Measurements from ENCODE around the gene POU2F1.
A peak's percentile ranks its signal among the peaks of the same experiment; 100 is the strongest.

The POU2F1 gene

DNA sequence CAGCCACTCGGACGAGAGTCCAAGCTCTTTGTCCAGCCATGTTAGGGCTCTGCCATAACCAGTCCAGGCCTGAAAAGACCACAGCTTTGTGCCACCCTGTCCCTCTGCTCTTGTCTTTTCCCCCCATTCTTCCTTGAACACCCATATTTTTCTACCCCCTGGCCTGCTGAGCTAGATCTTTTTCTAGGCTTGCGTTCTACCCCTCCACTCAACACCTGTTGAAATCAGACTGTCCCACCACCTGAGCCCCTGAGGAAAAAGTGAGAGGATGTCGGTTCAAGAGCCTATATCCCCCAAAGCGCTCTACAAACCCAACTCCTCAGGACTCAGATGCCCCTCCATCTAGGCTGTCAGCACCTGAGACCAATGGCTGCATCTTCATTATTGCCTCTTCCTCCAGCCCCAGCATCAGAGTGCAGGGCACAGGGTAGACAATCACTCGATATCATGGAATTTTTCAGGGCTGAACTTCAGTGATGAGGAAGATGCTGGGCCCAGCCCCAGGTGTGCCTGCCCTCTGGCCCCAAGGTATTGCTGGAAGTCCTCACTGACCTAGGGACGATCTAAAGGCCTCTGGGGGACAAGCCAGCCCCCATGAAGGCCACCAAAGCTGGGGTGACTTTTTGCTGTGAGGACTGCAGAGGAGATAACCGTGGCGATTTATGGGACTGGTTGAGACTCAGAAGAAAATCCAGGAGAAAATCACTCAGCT lies 222.3 kb downstream of the POU2F1 start:
- no peak for DNase-seq

DNA sequence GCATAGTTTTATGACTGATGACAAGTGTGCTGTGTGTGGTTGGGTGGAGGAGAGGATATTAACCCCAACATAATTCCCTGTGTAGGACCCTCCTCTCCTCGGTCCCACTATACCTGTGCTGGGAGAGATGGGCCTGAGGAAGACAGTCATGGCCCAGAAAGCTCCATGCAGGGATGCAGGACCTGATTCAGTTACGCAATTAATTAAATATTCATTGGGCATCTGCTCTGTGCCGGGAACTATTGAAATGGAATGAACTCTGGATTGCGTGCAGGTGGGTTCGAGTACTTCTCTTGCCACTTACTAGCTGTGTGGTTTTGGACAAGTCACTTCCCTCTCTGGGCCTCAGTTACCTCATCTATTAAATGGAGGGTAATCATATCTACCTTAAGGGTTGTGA lies 223.1 kb downstream of the POU2F1 start:
- no peak for DNase-seq

DNA sequence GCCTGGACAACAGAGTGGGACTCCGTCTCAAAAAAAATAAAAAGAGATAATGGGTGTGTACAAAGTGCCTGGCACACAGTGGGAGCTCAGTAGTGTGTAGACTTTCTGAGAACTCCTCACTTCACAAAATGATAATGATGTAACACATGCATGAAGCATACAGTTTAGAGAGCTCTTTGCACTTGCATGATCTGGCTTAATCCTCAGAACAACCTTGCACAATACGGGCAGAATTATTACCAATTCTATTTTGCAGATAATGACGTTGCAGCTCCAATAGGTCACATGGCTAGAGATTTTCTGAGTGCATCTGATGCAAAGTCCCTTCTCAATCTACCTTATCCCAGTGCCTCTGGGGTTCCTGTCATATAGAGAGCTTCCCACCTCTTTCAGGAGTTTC lies 226.3 kb downstream of the POU2F1 start:
- peak; percentile 7 to 60 (median 23) for DNase-seq

DNA sequence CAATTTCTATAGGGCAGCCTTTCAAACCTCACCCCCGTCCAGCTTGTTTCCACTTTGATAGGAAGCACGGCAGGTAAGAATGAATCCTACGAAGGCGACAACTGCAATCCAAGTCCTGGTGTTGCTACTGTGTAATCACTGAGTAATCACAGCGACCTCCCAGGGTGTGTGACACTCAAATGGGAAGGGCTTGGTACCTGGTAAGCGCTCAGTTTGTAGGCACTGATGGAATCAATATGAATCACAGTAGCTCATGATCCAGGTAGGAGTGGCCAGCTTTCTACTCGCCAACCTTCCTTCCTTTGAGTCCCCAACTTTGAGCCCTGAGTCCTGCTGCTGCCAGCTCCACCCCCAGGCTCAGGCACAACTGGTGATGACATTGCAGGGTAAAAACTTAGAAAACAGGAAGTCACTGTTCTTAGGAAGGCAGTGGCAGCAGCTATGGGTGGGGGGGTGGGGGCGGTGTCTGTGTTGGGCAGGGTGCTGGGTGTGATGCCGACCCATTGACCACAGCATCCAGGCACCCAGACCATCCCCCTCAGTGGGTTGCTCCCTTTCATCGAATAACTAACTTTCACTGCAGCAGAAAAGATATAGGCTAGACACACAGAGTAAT lies 226.9 kb downstream of the POU2F1 start:
- DNase-seq = peak; percentile 67 to 85 (median 83)

DNA sequence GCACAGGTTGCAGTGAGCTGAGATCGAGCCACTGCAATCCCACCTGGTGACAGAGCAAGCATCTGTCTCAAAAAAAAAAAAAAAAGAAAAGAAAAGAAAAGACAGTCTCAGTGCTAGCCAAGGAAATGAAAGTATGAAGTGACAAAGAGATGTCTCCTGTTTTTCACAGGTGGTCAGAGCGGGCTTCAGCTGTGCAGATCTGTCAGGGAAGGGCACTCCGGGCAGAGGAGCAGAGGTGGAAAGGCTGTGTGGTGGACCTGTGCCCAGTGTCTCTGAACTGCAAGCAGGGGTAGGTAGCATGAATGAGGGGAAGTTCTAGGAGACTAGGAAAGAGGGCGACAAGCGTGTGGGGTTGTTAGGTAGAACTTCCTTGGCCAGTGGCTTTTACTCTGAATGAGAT lies 230.2 kb downstream of the POU2F1 start:
- no peak for DNase-seq

DNA sequence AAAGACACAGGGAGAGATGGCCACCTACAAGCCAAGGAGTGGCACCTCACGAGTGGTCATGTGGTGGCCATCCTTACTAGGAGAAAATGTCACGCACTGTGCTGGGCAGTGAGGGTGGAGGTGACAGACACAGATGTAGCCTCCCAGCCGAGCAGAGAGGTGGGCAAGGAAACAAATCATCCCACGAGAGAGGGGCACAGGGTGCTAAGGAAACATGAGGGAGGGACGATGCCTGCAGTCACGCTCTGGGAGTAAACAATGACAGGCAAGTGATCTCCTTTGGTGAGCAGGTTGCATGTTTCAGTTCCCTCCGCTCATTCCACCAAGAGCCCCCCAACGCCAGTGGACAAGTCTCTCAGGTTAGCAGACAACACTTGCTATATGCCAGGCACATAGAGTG lies 231.8 kb downstream of the POU2F1 start:
- DNase-seq = no peak

DNA sequence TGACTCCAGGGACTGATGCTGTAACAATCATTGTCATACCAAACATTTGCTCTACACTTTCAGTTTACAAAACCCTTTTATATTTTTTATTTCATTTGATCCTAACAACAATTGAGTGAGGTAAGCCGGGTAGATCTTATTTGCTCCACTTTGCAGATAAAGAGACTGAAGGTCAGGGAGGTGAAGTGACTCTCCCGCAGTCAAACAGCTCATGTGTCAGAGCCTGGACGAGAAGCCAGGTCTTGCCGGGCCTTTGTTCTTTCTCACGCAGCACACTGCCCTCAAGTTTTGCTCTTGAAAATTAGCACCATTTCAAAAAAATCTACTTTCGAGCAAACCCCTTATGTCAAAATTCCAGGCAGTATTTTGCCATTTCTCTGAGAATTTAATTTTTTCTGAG lies 232.4 kb downstream of the POU2F1 start:
- DNase-seq = no peak

DNA sequence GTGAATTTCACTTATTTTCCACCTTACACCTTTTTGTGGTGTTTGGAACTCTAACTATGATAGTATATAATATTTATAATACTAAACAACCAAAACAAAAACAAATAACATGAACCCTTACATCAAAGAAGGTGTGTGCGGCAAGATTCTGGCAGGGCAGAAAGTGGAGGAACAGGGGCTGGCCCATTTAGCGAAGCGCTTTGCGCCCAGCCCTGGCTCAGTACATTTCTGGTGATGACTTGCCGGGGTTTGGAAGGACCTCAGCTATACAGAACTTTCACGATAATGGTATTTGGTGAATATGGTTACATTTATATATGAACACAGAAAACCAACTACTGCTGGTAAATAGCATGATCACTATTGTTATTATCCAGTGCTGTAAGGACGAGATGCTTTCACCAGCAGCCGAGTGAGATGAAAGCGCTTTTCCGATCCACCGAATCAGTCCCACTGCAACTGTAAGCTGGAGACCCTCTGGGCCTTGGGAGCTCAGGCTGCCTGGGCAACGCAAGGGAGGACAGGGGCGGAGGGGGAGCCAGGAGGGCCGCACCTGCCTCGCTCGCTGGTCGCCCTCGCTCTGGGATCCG lies 233.7 kb downstream of the POU2F1 start:
- no peak for DNase-seq

DNA sequence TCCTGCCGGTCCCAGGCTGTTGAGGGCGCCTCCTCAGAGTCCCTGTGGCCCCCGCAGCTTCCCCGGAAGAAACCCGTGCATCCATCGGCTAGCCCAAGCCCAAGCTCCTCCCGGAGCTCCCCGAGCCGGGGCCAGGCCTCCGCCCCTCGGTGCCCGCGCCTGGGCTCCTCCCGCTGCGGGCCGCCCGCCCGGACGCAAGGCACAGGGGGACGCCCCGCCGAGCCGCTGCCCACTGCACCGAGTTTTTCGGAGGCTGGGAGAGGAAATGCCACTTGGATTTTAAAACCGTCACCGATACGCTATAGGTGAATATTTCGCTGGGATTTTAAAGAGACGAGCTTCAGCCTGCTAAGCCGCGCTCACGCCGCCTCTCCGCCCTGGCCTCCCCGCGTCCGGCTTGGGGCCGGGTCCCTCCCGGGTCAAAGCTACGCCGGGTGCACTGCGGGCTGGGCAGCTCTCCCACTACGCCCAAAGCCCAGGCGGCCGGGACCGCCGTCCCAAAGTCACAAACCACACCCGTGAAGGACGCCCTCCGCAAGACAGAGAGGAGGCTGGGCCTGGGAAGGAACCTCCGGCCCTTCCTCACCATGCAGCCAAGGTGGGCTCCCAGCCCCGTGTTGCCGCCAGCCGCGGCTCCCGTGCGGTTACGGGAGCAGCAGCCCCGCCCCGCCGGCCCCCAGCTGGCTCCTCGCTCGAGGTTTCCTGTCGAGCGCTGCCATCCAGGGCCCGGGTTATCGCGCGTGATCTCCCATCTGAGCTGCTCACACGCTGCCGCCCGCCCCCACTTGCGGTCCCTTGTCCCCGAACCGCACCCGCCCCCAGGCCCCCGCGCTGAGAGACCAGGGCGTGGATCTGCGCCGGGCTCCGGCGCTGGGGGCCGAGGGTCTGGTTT lies 234.5 kb downstream of the POU2F1 start:
- DNase-seq = peak; percentile 61 to 90 (median 76)

DNA sequence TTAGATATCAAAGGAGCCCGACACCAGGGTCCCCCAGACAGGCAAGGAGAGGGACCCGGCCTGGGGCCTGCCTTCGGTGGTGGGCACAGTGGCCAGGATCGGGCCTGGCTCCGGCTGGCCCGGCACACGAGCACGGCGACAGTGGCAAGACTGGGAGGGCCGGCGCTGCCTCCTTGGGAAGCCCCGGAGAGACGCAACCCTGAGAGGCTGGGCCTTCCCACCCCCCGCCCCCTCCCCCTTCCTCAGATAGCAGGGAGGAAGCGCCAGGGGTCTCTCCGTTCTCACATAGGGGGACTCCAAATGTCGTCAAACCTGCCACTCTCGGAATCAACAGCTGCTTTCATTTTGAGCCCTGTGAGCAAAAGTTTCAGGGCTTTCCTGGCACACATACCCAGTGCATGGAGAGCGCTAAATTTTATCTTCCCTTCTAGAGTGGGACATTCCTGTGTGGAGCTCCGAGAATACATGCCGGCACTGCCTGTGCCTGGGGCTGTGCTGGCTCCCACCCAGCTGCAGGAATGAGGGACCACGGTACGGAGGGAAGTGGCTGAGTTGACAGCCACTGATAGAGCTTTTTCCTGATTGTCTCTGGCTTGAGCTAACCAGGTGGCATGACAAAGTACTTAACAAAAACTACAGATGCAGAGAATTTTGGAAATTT lies 235.2 kb downstream of the POU2F1 start:
- DNase-seq = peak in 1 of 4 experiments; percentile 41

DNA sequence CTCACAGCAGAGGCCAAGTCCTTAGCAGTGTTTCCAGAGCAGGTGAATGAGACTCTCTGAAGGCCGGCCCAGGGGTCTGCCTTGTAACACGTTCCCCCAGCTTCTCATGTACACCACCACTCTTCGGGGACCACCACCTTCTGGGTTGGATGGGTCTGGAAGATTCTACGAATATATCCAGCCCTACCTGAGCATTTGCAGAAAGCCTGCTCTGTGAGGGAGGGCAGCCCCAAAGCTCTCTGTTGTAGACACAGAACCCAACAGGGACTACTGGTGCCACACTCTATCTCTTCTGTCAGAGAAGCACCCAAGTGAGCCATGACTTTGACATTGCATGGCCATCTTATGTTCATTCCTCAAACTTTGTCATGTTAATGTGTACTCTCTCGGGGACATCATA lies 235.8 kb downstream of the POU2F1 start:
- DNase-seq = no peak

DNA sequence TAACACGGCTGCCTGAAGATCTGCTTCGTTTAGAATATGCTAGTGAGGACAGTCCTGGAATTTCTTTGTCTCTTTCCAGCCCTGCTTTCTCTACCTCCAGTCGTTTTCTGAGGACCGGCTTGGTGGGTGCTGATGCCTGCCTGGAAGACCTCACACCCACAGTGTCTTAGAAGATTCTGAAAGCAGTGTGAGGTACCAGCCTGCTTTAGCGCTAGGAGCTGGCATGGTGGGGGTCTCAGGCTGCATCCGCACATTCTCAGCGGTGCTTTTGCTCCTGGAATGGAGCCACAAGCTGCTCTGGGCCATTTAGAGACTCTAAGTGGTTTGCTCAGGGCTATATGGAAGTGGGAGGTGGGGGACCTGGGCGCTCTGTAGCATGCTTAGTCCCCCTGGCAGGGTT lies 236.2 kb downstream of the POU2F1 start:
- DNase-seq = no peak

DNA sequence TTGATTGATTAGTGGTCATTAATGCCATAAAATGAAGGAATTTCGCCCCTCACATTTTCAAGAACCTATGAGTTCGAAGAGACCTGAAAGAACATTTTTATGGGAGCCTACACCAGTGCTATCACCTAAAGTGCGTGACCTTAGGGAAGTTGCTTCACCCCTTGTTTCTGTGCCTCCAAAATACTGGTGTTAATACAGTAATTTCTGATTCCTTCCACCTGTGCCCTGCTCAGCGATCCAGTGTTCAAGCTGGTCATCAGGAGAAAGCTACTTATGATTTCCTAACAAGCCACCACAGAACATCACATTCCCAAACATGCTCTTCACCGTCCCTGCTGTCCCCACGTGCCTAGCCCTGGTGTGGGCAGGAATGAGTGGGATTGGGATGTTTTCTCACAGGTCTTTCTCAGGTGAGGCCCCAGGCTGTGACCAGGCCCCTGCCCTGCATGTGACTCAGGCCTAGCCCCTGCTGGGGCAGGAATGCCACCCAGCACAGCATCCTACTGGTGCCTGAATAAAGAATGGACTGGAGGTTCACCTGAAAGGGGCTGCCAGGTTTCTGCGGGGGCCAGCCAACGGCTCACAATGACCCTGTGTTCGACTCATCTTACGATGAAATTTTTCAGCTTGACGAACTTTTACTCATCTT lies 237.4 kb downstream of the POU2F1 start:
- DNase-seq = no peak

DNA sequence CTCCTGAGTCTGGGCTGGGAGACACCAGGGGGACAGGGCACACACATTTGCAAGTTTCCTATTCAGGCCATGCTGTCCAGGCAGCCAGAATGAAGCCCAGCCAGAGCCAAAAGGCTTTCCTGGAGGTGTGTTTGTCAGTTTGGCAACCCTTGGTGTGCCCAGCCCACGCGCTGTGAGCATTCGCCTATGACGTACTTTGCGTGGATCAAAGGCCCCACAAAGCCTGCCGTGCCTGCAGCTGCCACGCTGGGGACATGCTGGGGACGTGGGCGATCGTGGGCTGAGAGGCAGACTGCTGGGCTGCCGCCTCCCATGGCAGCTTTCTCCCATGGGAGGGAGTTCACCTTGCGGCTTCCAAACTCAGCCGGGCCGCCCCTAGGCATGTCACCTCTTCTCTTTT lies 240.2 kb downstream of the POU2F1 start:
- no peak for DNase-seq

DNA sequence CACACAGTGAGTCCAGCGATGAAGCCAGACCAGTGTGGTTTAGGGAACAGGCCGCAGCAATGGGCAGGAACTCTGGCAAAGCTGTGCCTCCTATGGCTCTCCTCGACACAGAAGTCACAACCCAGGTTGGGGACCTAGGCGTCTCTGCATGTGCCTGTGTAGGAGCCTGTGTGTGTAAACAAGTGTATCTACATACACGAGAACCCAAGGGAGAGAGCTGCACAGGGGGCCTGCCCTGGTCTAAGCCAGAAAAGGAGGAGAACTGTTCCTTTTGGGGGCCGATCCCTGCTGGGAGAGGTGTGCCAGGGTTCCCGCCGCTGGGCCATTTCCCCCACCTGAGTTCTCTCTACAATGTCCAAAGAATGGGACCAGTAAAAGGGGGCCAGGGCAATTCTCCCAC lies 241.7 kb downstream of the POU2F1 start:
- no peak for DNase-seq

DNA sequence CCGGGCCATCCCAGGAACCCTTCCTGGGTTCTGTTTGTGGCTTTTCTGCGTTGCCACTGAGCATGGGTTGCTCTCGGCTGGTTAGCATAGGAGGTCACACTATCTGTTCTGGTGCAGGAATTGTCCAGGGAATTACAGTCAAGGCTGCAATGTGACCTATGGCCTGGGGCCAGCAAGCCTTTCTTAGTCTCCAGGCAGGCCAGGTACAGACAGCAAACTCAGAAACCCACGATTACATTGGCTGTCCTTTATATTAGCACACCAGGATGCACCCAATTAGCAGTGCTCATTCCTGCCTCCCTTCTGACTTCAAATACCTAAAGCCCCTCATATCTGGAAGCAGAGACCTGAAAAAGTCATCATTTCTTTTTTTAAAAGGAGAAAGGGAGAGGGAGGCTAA lies 242.4 kb downstream of the POU2F1 start:
- no peak for DNase-seq

DNA sequence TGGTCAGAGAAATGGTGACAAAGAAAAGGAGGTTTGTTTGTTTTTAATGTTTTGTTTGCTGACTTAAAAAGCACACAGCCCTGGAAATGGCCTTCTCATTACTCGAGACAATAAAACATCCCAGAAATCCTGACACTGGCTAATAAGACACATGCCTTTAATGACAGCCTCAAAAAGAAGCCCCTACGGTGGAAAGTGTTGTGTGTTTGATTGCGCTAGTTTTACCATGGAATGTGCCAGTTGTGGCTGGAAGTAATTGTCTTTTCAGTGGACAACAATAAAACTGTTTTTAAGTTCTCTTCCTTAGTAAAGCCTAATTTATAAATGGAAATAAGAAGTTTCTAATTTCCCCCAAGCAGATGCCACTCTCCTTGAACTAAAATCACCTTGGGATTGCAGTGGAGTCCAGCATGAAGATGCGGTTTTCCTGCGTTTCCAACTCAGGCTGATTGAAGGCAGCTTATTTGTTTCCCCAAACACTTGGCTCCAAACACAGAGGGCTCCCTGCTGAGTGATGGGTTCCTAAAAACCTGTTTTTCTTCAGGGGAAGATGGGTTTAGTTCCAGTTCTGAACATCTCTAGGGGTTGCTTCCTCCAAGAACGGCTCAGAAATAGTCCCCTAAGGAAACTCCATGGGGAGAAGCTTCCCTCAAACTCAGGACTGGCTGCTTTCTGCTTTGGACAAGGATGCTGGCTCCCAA lies 243.3 kb downstream of the POU2F1 start:
- no peak for DNase-seq

DNA sequence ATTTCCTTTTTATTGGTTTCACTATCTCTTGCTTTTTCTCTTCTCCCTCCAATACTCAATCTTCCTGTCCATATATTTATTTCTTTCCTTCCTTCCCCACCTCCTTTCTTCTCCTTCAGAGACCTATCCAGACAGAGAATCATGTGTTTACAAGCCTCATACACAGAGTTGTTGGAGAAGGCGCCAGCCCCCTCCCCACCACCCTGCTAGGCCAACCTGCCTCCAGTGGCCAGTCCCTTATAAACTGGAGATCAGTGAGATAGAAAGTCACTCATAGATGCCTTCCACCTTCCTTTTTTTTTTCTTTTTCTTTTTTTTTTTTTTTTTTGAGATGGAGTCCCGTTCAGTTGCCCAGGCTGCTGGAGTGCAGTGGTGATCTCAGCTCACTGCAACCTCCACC lies 244.3 kb downstream of the POU2F1 start:
- DNase-seq = no peak

DNA sequence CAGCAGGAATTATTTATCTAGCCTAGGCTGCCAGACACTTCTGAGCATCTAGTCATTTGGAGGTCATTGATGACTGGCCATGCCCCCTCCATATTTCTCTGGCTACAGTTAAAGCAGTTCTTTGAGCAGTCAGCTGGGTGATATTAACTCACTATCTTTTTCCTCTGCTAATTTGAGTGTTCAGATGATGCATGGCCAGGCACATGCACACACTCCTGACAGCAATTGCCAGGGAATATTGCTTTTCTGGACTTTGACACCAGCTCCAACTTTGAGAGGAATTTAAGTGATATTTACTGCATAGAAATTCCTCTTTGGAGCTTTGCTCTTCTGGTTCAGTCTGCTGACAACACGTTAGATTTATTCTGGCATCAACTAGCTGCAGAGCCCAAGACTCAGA lies 245.1 kb downstream of the POU2F1 start:
- no peak for DNase-seq

DNA sequence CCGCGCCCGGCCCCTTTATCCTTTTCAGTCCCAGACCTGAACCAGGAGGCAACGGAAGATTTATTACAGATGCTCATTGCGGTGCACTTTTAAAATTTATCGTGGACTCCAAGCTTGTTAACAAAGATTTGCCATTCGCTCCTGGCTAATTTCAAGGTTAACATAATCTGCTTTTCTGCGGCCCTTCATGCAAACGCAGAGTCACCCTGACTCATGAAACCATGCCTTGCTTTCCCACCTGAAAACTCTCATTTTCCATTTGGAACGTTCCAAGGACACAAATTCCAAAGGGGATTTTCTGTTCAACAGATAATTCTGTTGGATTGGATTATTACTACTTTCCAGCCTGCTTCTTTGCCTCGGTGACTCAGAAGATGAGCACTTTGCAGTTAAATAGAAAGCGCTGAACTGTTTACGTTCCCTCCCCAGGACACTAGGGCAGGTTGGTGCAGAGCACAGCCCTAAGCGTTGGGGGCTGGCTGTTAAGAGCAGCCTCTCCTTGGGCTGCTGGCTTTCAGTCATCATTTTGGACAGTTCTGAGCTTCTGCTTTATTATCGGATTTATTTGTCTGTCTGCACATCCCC lies 246.5 kb downstream of the POU2F1 start:
- no peak for DNase-seq

DNA sequence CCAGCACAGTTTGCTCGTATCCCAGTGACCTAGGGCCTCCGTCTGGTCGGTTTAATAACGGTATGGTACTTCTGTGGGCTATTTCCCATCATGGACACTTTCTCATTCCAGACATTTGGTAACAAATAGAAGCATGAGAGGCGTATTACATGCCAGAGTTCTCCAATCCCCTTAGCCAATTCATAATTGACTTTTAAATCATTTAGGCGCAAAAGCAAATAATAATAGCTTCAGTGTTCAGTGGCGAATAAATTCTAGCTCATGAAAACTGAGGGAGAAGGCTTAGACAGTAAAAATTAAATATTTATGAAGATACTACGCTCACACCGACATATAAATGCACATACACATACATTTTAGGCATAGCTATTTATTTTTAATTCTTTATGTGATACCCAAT lies 247.1 kb downstream of the POU2F1 start:
- no peak for DNase-seq

Data from suppressor macrophage (primary cell).